ENCODE data around the gene STARD3NL. TPM values are rescaled to one million over a fixed set of nuclear protein-coding genes. Genes with fewer than 3 reads are reported as not detected.
A peak's percentile ranks its signal among the peaks of the same experiment; 100 is the strongest.

STARD3NL gene
- total and polyA plus RNA-seq, 2 experiments from 2014 or later: 64.0 to 68.1 TPM

DNA sequence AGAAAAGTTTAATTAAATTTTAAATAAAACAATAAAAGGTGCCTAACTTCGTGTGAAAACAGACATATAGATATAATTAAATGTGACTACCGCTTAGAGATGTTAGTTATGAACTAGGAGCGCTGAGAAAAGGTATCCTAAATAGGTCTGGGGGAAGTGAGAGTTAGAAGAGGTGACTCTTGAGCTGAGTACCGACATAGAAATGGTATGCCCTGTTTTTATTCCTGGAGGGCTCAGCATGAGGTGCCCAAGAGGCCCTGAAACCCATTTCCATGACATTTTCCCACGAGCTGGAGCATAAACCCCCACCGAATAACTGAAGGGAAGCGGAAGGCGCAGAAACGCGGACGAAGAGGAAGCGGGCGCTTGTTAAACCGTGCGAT lies 433 bp upstream of the STARD3NL start:
- DNase-seq: no peak
- H3K79me2 ChIP-seq (ENCODE audit: insufficient read depth): peaks cover 42% of the 10 kb centered on the region
- TF ChIP-seq EZH2 (IDR thresholded peaks at IDR 0.05; ENCODE audit: insufficient read depth, poor library complexity, severe bottlenecking): no peak
- TF ChIP-seq EZH2phosphoT487 (IDR thresholded peaks at IDR 0.05; ENCODE audit: insufficient read depth, low read depth): no peak
- H3K27ac ChIP-seq: peak overlapping the region; percentile 95
- in situ Hi-C loops (cut with MboI): no loop called here
- H3K4me3 ChIP-seq: peak overlapping the region; percentile 92
- H3K9me2 ChIP-seq (ENCODE audit: insufficient read depth): no peaks in the 10 kb centered on the region
- peak overlapping the region; percentile 93 for H2AFZ ChIP-seq
- peaks cover 29% of the 10 kb centered on the region for H3K4me1 ChIP-seq (ENCODE audit: insufficient read depth)
- no peaks in the 10 kb centered on the region for H3K27me3 ChIP-seq (replicated peaks; ENCODE audit: insufficient read depth)
- H4K20me1 ChIP-seq (ENCODE audit: insufficient read depth): no peaks in the 10 kb centered on the region
- peak overlapping the region; percentile 95 for H3K9ac ChIP-seq
- H3K36me3 ChIP-seq (ENCODE audit: low read depth): no peaks in the 10 kb centered on the region
- no peaks in the 10 kb centered on the region for H3K9me3 ChIP-seq (ENCODE audit: low read depth)
- peak overlapping the region; percentile 89 for H3K4me2 ChIP-seq (ENCODE audit: unreplicated experiment)
- WGBS, 2 experiments (ENCODE audit: low coverage in 1 of 2, low lambda C conversion rate in 2 of 2, missing lambda C conversion rate in 2 of 2): 7 to 8% methylated on average over 15 of the region's 15 CpGs
- peaks cover 15% of the 10 kb centered on the region for H3F3A ChIP-seq (ENCODE audit: insufficient read depth)

DNA sequence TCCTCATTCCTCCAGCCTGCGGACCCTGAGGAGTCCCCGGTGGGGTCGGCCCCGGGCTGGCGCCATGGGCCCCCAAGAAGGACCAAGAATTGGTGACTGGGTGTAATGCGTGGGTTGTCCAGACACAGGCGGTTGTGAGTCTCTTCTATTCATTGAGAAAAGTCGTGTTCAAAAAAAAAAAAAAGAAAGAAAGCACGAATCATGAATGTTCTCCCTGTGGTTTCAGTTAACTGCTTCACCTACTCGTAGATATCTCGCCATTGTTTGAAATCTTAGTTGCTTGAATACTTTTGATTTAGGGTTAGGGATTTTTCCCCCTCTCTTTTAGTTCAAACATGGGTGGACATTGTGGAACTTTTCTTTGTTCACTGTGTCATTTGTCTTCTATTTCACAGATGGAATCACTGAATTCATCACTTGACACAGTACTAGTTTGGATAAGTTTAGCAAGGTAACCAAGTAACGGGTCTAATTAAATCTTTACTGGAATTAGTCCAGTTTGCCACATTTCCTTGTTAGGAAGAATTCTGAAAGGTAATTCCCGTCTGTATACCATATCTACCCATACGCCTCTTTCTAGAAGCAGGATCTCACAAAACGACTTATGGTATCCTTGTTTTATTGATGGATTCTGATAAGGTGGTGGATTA lies 775 bp downstream of the STARD3NL start:
- TF ChIP-seq EZH2phosphoT487 (IDR thresholded peaks at IDR 0.05; ENCODE audit: insufficient read depth, low read depth) (no peak), EZH2 (IDR thresholded peaks at IDR 0.05; ENCODE audit: insufficient read depth, poor library complexity, severe bottlenecking) (no peak)
- H3K36me3 ChIP-seq (ENCODE audit: low read depth): no peaks in the 10 kb centered on the region
- H2AFZ ChIP-seq: peak overlapping the region; percentile 93
- H3K9me2 ChIP-seq (ENCODE audit: insufficient read depth): no peaks in the 10 kb centered on the region
- in situ Hi-C loops (cut with MboI): no loop called here
- H3K9me3 ChIP-seq (ENCODE audit: low read depth): no peaks in the 10 kb centered on the region
- peak overlapping the region; percentile 92 for H3K4me3 ChIP-seq
- H3K27me3 ChIP-seq (replicated peaks; ENCODE audit: insufficient read depth): no peaks in the 10 kb centered on the region
- H3K79me2 ChIP-seq (ENCODE audit: insufficient read depth): peaks cover 54% of the 10 kb centered on the region
- peak overlapping the region; percentile 95 for H3K27ac ChIP-seq
- 1% methylated on average over 15 of the region's 15 CpGs for WGBS, 2 experiments (ENCODE audit: low coverage in 1 of 2, low lambda C conversion rate in 2 of 2, missing lambda C conversion rate in 2 of 2)
- H3K4me2 ChIP-seq (ENCODE audit: unreplicated experiment): peak overlapping the region; percentile 97
- DNase-seq: peak; percentile 82
- H3K9ac ChIP-seq: peak overlapping the region; percentile 95
- peaks cover 29% of the 10 kb centered on the region for H3K4me1 ChIP-seq (ENCODE audit: insufficient read depth)
- peaks cover 15% of the 10 kb centered on the region for H3F3A ChIP-seq (ENCODE audit: insufficient read depth)
- H4K20me1 ChIP-seq (ENCODE audit: insufficient read depth): no peaks in the 10 kb centered on the region

DNA sequence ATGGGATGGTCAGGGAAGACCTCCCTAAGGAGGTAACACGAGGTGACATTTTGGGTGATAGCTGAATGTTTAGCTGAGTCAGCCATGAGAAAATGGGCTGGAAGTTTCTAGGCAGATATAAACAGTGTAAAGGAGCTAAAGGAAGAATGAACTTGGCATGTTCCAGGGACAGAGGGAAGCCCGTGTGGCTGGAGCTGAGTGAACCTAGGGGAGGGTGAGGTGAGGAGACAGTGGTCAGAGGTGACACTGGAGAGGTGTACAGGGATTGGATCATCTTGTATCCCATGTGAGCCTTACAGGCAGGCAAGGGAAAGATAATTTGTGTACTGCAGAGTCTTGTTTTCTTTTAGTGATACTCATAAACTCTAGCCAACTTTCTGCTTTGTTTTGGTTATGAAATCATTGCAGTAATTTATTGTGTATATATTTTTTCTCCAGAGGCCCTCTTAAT lies 1.8 kb downstream of the STARD3NL start:
- Histone ChIP-seq H3K4me3 (peak overlapping the region; percentile 92), H3K4me2 (ENCODE audit: unreplicated experiment) (peak overlapping the region; percentile 97), H3K79me2 (ENCODE audit: insufficient read depth) (peaks cover 62% of the 10 kb centered on the region), H3K27ac (peak overlapping the region; percentile 95), H3K9me2 (ENCODE audit: insufficient read depth) (no peaks in the 10 kb centered on the region), H2AFZ (peak overlapping the region; percentile 93), H3K9ac (peak overlapping the region; percentile 95), H3K27me3 (replicated peaks; ENCODE audit: insufficient read depth) (no peaks in the 10 kb centered on the region), H3K4me1 (ENCODE audit: insufficient read depth) (peaks cover 29% of the 10 kb centered on the region), H3K36me3 (ENCODE audit: low read depth) (no peaks in the 10 kb centered on the region), H3K9me3 (ENCODE audit: low read depth) (no peaks in the 10 kb centered on the region), H3F3A (ENCODE audit: insufficient read depth) (peaks cover 15% of the 10 kb centered on the region), H4K20me1 (ENCODE audit: insufficient read depth) (no peaks in the 10 kb centered on the region)
- in situ Hi-C loops (cut with MboI): no loop called here
- no peak for TF ChIP-seq EZH2 (IDR thresholded peaks at IDR 0.05; ENCODE audit: insufficient read depth, poor library complexity, severe bottlenecking)
- 39% methylated on average over 2 of the region's 2 CpGs for WGBS, 2 experiments (ENCODE audit: low coverage in 1 of 2, low lambda C conversion rate in 2 of 2, missing lambda C conversion rate in 2 of 2)
- peak; percentile 37 for DNase-seq

DNA sequence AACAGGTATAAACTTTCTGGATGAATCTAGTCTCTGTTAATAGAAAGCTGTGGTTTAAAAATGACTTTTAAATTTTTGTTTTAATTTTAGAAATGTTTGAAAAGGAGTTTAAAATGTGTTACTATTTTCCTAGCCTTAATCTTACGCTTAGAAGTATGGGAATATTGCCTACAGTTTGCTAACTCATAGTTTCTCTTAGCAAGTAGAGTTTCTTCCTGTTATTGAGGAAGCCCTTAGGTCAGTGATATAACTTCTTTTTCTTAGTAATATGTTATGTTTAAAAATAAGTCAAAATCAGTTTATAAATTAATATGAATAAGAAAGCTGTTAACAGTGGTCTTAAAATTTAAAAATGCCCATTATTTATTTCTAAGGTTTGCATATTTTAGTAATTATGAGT lies 3.1 kb downstream of the STARD3NL start:
- no peak for TF ChIP-seq EZH2 (IDR thresholded peaks at IDR 0.05; ENCODE audit: insufficient read depth, poor library complexity, severe bottlenecking)
- TF ChIP-seq EZH2phosphoT487 (IDR thresholded peaks at IDR 0.05; ENCODE audit: insufficient read depth, low read depth): no peak

More for the DNA sequence above, 3.1 kb downstream of the STARD3NL start:
- H3K79me2 ChIP-seq (ENCODE audit: insufficient read depth): peaks cover 75% of the 10 kb centered on the region
- no peak overlapping the region for H2AFZ ChIP-seq
- no peak overlapping the region for H3K4me3 ChIP-seq
- no peaks in the 10 kb centered on the region for H3K36me3 ChIP-seq (ENCODE audit: low read depth)
- peaks cover 35% of the 10 kb centered on the region for H3K4me1 ChIP-seq (ENCODE audit: insufficient read depth)
- H3K9me2 ChIP-seq (ENCODE audit: insufficient read depth): no peaks in the 10 kb centered on the region
- peaks cover 15% of the 10 kb centered on the region for H3F3A ChIP-seq (ENCODE audit: insufficient read depth)
- H3K9ac ChIP-seq: no peak overlapping the region
- H4K20me1 ChIP-seq (ENCODE audit: insufficient read depth): no peaks in the 10 kb centered on the region
- H3K27ac ChIP-seq: no peak overlapping the region
- H3K4me2 ChIP-seq (ENCODE audit: unreplicated experiment): no peak overlapping the region
- no peak for DNase-seq
- H3K27me3 ChIP-seq (replicated peaks; ENCODE audit: insufficient read depth): no peaks in the 10 kb centered on the region
- H3K9me3 ChIP-seq (ENCODE audit: low read depth): no peaks in the 10 kb centered on the region
- in situ Hi-C loops (cut with MboI): no loop called here
- 95 to 100% methylated on average over 1 of the region's 1 CpG for WGBS, 2 experiments (ENCODE audit: low coverage in 1 of 2, low lambda C conversion rate in 2 of 2, missing lambda C conversion rate in 2 of 2)

Measured in GM23248 (cell line).